GM12891 (cell line): Measurements from ENCODE around the gene DCUN1D3.

Experiments
- POLR2A ChIP-seq: IDR thresholded peaks from 2 replicates; pipeline ENCODE4 v1.6.1; 2011; ENCODE audit warnings: low read depth, low read length, control low read depth
- POLR2AphosphoS5 ChIP-seq: IDR thresholded peaks from 2 replicates; pipeline ENCODE4 v1.6.1; 2011; ENCODE audit warnings: low read depth, low read length, control low read depth
- POU2F2 ChIP-seq: IDR thresholded peaks from 2 replicates; pipeline ENCODE4 v1.6.1; 2011; ENCODE audit warnings: low read depth, mild to moderate bottlenecking, control low read depth, low read length, moderate library complexity
- TAF1 ChIP-seq: IDR thresholded peaks from 2 replicates; pipeline ENCODE4 v1.6.1; 2011; ENCODE audit warnings: low read depth, low read length, control low read depth

GRCh38 chr16:20933589-20933988 is 33.4 kb upstream of the DCUN1D3 start:
- TF ChIP-seq POLR2A: no peak
- no peak for TF ChIP-seq POU2F2
- no peak for TF ChIP-seq POLR2AphosphoS5
- TF ChIP-seq TAF1: no peak
